NK-92 (cell line): Measurements from ENCODE around the gene TBR1.

ENCODE experiments used
- DNase-seq: peaks from one replicate; lab custom pipeline; 2025; ENCODE audit not compliant: unreplicated experiment; lab: John Stamatoyannopoulos, UW

The TBR1 gene

DNA sequence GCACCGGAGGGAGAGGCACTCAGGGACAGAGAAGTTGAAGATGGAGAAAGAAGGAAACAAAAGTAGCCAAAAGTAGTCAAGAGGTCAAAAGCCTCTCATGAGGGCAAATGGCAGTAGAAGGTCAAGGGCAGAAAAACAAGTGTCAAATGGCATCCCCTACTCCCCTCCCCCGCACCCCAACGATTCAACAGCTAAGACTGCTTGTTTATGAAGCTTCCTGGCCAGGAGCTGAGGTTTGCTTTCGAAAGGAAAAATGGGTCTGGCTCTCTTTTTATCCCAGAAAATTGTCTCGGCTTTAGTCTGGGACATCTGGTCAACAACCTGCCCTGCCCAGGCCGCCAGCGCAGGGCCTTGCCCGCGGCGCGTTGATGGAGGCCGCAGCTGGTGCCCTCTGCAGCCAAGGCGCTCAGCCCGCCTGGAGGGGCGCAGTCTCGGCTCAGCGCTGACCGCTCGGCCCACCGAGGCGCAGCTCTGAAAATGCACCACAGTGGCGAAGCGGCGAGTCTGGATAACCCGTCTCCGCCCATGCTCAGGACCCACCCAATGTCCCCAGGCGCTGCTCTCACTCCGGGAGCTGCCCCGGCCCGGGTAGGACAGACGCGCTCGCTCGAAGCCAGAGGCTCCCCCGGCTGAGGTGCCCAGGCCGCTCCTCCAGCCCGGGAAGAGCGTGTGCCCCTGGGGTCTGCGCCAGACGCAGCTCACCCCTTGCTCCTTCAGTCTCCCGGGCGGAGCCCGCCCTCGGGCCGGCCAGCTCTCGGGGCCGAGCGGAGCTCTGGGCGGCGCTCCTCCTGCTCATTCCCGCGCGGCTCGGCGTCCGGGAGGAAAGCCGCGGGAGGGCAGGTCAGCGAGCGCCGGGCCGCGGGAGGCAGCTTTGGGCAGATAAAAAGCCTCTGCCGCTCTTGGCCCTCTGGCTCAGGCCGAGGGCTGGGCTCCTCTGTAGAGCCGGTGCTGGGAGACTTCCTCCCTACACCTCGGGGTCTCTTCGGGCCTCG is 1.8 kb upstream of the TBR1 start:
- no peak for DNase-seq

DNA sequence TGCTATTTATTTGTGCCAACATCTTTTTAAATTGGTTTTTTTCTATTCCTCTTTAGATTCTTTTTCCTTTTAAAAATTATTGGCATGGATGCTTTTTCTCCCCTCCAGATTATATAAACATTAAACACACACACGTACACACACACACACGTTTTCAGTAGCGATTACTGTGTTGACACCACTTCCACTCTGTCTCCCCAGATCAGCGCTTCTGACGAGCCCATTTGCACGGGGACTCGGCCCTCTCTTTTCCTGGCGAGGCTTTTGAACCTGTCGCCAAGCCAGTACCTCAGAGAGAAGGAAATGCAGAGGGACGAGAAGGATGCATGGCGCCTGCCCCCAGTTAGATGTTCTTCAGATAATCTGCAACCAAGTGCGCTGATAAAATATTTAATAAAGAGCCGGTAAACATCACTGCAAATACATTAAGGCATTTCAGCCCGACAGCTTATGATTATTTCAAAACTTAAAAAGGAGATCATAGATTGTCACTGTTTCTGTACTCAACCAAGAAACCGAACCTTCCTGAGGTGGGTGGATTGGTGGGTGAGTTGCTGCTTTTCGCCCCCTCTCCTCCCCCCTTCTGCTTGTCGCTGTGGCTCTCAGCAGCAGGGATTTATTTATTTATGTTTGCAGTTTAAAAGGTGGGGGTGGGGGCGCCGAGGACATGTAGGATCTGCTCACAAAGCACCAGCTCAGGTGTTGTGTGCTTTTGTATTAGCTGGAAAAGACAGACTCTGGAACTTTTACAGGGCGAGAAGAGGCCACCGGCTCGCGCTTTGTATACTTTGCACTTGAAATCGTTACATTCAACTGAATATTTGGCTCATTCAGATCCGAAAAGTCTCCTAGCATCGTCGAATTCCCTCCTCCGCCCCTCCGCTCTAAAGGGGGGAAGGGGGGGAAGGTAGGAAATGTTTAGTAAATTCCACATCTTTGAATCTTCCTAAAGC is 787 bp upstream of the TBR1 start:
- no peak for DNase-seq

DNA sequence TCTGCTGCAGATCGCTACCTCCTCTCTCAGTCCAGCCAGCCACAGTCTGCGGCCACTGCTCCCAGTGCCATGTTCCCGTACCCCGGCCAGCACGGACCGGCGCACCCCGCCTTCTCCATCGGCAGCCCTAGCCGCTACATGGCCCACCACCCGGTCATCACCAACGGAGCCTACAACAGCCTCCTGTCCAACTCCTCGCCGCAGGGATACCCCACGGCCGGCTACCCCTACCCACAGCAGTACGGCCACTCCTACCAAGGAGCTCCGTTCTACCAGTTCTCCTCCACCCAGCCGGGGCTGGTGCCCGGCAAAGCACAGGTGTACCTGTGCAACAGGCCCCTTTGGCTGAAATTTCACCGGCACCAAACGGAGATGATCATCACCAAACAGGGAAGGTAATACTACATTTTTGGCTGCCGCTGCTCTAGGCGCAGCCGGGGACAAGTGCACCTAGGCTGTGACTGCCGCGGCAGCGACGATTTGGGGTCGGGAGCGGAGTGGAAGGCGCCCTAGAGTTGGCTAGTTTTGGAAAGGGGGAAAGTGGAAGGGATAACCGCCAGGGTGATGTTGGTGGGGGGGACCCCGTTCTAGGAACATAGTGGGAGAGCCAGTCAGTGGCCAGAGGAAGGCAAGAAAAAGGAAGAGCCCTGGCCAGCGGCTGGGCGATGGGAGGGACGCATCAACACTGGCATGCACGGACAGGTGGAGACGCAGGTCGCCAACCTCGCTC is 776 bp downstream of the TBR1 start:
- no peak for DNase-seq

DNA sequence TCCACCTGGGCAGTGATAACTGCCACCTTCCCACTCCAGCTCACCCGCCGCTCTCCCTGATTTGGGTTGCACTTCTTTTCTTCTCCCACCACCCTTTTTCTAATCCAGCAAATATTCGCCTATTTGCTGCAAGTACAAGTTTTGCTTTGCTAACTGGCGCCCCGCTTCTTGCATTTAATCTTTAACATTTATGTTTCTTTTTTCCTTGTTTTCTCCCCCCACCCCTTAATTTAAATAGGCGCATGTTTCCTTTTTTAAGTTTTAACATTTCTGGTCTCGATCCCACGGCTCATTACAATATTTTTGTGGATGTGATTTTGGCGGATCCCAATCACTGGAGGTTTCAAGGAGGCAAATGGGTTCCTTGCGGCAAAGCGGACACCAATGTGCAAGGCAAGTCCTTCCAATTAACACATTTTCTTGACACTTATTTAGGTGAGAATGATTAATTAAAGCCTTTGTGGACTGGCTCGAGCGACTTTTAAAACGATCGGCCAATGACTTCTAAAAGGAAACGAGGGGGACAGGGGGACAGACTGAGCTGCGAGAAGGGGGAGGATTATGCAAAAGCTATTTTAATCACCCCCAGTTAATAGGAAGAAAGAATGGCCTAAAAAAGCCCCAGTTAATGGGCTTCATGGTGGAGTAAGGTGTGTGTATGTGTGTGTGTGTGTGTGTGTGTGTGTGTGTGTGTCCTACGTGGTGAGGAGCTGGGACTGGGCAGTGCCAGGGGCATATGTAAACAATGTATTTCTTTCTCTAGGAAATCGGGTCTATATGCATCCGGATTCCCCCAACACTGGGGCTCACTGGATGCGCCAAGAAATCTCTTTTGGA is 1.6 kb downstream of the TBR1 start:
- DNase-seq: no peak

DNA sequence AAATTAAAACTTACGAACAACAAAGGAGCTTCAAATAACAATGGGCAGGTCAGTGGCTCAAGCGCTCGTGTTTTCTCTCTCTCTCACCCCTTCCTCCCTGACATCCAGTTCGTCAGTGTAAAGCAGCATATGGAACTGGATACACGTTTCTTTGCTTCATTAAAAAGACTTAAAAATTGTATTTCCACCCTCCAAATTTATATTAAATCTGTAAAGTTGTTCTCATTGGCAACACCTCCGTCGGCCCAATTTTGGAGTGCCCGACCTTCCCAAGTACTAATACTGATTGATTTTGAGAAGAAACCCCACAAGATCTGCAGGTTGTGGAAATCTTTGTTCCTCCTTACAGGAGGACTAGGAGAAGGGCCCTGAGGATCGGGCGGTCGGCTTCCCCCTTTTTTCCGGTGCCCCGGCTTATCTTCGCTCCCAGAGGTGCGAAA is 2.2 kb downstream of the TBR1 start:
- no peak for DNase-seq

DNA sequence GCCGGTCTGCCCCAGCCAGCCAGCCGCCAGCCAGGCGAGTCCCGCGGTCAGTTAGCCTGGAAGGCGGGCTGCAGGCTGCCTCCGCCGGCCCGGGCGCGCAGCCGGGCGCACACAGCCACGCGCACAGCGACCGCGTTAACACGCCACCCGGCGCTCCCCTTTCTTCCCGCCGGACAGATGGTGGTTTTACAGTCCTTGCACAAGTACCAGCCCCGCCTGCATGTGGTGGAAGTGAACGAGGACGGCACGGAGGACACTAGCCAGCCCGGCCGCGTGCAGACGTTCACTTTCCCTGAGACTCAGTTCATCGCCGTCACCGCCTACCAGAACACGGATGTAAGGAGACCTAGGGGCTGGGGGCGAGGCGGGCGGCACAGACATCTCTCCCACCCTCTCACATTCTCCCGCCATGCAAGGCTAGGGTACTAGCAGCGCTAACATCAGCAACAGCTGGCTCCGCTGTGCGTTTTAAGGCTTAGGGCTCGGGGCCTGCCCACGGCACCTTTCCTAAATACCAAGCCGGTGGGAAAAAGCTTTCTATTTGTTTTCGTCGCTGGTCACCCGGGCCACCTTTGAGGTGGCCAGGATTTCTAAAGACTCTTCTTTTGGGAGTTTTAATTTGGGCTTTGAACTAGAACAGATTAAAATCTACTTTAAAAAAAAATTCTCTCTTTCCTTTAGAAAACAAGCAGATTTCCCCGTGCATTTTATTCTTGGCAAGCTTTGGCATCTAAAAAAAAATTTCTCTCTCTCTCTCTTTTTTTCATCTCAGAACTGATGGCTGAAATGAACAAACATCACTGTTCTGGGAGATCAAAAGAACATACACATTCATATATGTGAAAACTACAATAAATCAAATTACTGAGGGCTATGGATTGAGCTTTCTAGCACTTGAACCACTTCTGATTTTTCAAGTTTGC is 2.9 kb downstream of the TBR1 start:
- DNase-seq: no peak

DNA sequence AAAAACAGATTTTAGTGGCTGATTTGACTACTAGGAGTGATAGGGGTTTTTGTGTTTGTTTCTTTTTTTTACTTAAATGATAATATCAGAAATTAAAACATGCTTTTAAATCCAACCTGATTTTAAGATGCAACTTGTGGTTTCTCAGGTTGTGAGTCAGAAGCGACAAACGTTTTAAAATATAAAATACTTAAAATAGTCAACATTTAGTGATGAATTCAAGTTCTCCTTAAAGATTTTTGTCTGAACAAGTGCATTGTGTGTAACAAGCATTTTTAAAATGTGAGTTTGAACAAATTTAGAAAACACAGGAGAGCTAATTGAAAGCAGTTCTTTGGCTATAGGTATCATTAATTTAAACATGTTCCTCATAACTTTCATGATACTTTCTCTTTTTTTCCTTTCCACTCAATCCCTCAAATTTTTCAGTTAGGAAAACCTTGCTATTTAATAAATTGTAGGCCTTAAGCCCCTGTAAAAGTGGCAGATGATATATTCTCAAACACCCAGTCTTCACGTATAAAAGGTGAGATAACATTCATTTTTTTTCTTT is 3.6 kb downstream of the TBR1 start:
- DNase-seq: no peak

DNA sequence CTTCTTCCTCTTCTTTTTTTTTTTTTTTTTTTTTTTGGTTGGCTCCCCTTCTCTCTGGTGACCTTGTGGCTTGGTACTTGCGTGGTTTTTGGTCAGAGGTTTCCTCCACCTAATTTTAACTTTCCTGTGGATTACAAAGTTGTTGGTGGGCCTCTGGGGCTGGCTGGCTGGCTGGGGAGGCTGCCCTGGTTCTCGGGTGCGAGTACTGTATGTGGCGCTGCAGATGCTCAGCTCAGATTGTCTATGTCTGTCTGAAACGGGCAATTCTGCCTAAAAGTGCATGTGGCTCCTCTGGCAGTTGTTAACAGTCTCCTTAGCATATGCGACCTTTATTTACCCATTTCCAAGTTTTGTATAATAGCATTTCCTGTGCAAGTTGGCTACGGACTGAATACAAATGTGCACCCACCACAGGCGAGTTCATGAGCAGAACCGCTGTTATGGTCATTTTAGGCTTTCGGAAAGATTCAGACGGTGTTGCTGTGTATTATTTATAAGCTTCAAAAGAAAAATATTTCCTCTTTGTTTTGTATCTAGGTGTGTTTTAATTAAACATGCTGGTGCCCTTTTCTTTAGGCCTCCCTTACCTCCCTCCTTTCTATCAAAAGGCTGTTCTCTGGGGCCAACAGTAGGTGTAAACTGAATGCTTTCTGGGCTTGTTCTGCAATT is 4.4 kb downstream of the TBR1 start:
- no peak for DNase-seq

DNA sequence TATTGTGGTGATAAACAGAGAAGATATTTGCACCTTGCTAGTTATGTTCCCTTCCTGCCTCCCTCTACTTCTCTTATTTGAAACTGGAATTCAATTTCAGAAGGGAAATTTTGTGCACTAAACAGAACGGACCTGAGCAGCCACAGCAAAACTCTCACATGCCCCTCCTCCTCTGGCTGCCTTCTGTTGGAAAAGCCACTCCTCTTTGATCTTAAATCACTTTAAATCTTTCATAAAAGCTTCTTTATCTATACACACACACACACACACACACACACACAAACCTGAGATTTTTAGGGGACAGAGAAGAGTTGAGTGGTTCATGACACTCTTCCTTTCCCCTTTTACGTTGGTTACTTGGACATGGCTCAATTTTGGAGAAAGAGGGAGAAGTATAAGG is 5.6 kb downstream of the TBR1 start:
- no peak for DNase-seq

DNA sequence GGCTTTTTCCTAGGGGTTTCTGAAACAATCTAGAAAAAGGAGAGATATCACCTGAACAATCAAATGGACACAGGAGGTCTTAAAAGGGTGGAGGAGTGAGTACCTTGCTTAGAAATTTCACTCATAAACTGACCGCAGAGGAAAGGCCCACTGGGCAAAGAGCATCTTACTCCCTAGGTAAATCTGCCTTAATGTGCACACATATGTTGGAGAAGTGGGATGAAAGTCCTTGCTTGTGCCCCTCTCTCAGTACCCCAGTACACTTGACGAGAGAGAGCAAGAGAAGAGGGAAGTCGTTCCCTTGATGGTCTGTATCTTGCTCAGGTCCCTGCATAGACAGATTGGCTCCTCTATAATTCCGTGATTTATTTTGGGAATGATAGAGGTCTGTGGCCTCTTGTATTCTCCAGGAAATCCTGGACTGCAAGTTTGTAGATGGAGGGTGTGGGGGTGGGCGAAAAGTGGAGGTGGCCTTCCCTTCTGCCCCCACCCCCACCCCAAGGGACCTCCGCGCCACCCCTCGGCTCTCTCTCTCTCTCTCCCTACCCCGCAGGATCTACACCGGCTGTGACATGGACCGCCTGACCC is 6.8 kb downstream of the TBR1 start:
- no peak for DNase-seq

DNA sequence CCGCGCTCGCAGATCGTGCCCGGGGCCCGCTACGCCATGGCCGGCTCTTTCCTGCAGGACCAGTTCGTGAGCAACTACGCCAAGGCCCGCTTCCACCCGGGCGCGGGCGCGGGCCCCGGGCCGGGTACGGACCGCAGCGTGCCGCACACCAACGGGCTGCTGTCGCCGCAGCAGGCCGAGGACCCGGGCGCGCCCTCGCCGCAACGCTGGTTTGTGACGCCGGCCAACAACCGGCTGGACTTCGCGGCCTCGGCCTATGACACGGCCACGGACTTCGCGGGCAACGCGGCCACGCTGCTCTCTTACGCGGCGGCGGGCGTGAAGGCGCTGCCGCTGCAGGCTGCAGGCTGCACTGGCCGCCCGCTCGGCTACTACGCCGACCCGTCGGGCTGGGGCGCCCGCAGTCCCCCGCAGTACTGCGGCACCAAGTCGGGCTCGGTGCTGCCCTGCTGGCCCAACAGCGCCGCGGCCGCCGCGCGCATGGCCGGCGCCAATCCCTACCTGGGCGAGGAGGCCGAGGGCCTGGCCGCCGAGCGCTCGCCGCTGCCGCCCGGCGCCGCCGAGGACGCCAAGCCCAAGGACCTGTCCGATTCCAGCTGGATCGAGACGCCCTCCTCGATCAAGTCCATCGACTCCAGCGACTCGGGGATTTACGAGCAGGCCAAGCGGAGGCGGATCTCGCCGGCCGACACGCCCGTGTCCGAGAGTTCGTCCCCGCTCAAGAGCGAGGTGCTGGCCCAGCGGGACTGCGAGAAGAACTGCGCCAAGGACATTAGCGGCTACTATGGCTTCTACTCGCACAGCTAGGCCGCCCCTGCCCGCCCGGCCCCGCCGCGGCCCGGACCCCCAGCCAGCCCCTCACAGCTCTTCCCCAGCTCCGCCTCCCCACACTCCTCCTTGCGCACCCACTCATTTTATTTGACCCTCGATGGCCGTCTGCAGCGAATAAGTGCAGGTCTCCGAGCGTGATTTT is 7.6 kb downstream of the TBR1 start:
- DNase-seq: no peak

DNA sequence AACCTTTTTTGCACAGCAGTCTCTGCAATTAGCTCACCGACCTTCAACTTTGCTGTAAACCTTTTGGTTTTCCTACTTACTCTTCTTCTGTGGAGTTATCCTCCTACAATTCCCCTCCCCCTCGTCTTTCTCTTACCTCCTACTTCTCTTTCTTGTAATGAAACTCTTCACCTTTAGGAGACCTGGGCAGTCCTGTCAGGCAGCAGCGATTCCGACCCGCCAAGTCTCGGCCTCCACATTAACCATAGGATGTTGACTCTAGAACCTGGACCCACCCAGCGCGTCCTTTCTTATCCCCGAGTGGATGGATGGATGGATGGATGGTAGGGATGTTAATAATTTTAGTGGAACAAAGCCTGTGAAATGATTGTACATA is 8.3 kb downstream of the TBR1 start:
- no peak for DNase-seq

DNA sequence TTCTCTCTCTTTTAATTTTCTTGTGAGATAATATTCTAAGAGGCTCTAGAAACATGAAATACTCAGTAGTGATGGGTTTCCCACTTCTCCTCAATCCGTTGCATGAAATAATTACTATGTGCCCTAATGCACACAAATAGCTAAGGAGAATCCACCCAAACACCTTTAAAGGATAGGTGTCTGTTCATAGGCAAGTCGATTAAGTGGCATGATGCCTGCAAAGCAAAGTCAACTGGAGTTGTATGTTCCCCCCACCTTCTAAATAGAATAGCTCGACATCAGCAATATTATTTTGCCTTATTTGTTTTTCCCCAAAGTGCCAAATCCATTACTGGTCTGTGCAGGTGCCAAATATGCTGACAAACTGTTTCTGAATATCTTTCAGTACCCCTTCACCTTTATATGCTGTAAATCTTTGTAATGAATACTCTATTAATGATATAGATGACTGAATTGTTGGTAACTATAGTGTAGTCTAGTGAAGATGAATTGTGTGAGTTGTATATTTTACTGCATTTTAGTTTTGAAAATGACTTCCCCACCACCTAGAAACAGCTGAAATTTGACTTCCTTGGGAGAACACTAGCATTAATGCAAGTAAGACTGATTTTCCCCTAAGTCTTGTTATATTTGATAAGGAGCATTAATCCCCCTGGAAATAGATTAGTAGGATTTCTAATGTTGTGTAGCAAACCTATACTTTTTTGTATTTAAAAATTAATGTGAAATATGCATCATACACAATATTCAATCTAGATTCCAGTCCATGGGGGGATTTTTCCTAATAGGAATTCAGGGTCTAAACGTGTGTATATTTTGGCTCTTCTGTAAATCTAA is 9.0 kb downstream of the TBR1 start:
- no peak for DNase-seq

DNA sequence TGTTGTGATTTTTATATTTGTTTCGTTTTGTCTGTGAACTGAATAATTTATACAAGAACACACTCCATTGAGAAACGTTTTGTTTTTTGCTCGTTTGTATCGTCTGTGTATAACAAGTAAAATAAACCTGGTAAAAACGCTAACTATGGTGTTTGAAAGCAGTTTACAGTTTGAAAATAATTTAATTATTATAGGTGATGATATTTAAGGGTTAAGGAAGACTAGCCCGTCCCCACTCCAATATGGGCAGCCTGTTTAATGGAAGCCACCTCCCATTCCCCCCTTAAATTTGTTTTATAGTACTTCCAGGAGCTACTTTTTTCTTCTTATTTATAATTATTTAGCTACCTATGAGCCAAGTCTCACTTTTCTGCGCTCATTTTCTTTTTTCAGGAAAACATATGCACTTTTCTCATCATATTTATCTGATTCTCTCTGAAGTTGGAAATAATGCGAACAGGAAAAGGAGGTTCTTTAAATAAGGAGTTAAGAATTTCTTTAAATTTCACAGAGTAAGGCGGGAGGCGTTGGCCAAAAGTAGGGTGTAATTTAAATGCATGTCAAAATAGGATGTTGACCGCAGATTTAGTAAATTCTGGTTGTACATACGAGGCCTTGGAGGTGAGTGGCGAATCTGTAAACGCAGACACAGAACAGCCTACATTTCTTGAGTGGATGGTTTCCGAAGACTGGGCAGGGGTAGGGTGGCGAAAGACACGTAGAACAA is 9.8 kb downstream of the TBR1 start:
- DNase-seq: no peak

DNA sequence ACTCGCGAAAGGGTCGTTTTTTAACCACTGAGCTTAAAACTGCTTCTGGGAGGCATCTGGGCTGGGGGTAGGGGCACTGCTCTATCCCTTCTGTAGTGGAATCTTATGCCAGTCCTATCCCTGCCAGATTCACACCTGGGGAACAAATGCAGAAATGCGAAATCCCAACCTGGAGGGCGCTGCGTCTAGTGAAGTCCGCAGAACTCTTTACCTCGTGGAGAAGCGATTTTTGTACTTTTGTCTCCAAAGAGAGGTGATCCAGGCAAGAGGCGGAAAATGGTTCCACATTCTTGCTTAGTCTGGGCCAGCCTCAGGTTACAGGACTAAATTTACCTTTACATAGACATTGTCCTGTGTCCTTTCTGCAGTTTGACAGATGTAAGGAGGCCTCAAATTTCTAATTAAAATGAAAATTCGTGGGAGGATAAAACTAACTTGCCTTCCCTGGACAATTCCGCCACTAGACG is 10.4 kb downstream of the TBR1 start:
- DNase-seq: no peak
